HG03159 (cell line): ENCODE data around the gene CFAP45.

Experiments used
- ATAC-seq: cut with Tn5 transposase; IDR thresholded peaks from one replicate; pipeline ENCODE4 v1.9.1; 2021; ENCODE audit warnings: mild to moderate bottlenecking, moderate library complexity; ENCODE audit not compliant: unreplicated experiment

CFAP45 gene, protein sequence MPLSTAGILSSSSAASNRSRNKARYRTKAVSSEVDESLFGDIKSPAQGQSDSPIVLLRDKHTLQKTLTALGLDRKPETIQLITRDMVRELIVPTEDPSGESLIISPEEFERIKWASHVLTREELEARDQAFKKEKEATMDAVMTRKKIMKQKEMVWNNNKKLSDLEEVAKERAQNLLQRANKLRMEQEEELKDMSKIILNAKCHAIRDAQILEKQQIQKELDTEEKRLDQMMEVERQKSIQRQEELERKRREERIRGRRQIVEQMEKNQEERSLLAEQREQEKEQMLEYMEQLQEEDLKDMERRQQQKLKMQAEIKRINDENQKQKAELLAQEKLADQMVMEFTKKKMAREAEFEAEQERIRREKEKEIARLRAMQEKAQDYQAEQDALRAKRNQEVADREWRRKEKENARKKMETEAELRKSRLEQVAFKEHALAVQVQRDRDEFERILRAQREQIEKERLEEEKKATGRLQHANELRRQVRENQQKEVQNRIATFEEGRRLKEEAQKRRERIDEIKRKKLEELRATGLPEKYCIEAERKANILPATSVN

DNA sequence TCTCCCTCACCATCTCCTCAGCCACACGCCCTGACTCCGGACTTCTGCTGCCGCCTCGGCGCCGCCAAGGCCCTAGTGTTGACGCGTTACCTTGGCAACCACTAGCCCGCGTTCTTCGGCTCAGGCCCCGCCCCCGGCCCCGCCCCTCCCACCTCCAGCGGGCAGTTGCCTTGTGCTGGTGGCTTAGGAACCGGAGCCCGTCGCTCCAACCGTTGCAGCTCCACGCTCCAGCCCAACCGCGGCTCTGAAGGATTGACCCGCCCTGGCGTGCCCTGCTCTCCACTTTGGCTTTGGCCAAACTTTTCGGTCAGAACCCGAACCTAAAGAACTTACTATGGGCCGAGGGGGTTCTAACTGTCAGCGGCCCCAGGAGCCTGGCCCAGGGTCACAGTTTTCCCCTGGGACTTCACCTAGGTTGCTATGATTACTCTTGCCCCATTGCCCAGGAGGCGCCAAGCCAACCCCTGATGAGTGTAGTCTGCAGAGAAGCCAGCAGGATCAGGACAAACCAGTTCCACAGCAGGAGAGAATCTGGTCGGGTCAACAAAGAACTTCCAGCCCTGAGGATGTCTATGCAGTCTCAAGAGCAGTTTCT is at the start of gene CFAP45:
TSS of gene CFAP45 (minus strand) at position 80 of the 595 bp plus-strand sequence. CDS start at position 13, 67 bp downstream.
- ATAC-seq, result no peak

DNA sequence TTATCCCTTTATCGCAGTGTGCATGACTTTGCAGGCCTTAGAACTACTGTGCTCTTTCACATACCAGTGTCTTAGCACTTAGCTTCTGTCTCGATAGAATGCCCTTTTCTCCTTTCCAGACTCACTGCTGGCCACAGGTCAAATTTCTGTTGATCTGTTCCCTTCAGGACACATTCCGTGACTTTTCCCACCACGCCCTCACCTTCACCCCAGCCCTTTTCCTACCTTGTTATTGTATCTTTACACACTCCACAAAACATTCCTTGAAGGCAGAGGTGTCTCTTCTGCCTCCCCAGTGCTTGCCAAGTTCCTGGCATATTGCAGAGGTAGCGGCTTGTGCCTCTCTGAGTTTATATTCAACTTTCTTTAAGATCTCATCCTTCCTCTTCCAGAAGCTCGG is 49.2 kb upstream of the CFAP45 start:
- ATAC-seq, result no peak

DNA sequence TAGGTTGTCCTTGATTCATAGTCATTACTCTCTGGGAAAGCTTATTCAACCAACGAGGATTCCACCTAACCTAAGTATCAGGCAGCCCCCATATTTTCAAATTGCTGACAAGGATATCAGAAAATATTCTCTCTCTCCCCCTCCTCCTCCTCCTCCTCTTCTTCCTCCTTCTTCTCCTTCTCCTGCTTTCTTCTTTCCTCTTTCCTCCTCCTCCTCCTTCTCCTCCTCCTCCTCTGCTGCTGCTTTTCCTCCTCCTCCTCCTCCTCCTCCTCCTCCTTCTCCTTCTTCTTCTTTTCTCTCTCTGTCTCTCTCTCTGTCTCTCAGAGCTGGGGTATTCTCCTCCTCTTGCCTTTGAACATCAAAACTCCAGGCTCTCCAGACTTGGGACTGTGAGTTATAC is 48.0 kb upstream of the CFAP45 start:
- no peak for ATAC-seq

DNA sequence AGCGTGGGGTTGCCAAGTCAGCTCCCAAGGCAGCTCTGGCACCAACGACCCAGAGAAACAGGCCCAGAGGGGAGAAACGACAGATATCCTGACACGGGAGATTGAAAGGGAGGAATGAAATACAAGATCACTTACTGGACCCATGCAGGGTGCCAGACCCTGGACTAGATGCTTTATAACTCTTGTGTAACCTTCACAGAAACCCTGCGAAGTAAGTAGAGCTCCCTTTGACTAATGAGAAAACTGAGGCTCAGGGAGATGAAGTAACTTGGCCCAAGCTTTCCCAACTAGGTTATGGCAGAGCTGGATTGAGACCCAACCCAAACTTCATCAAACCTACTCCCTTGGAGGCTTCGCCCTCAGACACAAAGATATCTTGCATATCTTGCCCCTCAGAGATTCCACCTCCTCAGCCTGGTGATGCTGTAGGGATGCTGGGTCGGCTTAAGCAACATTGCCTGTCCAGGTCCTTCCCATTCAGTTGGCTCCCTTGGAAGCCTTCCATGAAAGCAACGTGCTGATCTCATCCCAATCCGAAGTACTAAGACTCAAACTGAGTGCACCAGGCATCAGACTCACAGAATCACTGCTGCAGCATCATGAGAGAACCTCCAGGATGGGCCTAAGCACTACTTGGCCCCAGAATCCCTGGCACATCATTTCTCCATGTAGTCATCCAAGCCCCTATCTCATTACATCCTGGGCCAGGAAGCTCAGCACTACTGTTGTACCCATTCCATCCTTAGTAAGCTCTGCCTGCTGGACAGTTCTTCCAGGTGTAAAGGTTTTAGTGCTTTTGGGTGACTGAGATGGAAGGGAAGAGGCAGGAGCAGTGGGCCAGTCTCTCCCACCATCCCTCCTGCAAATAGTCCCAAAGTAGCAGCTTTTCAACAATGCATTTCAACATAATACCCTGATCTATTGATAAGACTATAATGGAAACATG is 46.5 kb upstream of the CFAP45 start:
- no peak for ATAC-seq

DNA sequence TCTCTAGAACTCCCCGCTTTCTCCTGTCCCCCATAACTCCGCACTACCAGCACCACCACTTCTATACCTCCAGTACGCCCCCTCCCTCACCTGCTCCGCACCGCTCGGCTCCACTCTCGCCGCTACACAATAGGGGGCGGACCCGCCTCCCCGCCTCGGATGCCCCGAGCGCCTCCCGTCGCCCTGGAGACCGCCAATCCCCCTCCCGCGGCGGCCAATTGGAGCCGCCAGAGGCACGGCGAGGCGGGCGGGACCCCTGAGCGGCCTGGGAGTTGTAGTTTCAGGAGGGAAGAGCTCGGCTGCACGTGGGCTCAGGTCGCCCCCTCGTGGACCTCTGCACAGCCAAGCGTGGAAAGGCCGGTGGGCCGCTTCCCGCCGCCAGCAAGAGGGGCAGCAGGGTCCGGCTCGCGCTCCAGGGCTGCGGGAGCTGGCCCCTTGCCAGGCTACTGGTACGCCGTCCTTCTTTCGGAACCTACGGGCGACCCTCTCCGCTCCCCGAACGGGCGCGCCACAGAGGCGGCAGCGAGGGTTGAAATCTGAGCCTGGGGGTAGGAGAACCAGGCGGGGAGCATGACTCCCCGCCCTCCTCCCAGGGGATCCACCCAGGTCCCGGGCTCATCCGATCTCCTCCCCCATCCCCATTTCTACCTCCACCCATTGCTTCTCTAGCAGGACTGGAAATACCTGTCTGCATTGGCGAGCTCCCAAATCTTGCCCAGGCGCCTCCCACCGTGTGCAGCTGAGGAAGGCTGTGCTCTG is 45.7 kb upstream of the CFAP45 start, which contains the start of gene IGSF9:
TSS of gene IGSF9 (minus strand) at position 131 of the 759 bp plus-strand sequence. CDS start 2,159 bp downstream, outside the sequence.
- no peak for ATAC-seq

DNA sequence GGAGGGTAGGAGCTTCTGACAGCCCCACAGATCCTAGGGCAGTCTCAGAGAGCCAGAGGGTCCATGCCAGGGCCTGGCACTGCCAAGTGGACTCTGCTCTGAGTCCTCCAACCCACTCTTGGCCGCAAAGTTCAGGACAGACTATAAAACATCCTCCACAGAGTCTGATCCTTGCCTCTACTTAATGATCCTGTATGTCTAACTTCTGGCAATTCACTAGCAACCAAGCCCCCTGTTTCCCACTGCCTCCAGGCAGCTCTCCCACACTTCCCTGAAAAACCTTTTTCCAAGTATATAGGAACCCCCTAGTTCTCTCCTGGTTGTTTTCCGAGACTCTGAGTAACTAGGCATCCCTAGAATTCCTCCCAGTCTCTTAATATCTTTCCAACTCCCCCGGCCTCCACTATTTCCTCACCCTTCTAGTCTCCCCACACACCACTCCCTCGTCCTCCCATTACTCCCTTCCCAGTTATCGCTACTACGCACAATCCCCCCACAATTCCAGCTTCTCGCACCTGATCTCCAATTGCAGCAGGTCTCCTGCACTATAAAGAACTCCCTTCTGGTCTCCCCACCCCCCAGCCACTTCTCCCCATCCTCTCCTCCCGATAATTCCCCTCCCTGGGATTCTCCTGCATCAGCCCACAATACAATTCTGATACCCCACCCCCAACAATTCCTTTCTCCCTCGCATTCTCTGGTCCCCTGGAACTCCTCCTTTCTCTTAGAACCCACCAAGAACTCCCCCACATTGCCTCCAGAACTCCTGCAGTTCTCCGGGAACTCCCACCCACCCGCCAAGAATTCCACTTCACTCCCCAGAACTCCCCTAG is 44.9 kb upstream of the CFAP45 start:
- no peak for ATAC-seq

DNA sequence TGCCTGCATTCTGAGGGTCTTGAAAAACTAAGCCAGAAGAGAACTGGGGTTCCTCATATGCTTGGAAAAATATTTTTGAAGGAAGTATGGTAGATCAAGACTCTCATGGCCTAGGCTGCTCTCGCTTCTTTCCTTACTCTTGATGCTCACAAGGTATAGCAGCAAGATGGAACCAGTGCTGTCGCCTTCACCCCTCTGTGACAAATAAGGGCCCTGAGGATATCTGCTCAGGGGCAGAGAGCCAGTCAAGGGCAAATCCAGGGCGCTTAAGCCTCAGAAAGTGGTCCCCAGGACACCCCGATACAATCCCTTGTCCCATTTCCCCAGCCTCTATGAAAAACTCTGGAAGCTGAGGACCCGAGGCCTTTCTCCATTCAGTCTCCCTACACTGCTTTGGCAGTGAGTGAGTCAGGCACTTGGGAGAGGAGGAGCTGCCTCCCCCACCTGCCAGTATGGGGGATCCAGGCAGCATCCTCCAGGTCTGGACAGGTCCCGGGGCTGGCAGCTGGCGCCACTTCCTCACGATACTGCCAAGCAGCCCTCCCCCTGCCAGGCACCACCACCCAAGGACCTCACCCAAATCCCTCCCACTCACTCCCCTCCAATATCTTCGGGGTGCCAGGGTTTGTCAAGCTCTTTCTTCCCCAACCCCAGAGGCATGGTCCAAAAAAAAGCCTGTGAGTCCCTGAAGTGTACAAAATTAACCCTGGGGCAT is 44.1 kb upstream of the CFAP45 start:
- ATAC-seq, result no peak

DNA sequence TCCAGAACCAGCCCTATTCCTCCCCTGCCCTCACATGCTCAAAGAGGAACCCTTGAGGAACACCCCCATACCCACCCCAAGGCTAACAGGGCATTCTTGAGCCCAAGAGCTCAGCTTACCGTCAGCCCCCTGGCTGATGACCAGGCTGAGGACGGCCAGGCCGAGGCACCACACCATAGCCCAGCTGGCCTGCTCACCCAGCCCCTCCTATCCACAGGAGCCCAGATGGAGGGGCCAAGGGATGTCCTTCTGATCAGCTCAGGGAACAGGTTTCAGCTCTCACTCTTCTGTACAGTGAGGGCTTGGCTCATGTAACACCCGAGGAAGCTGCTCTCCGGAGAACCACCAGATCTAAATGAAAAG is 43.3 kb upstream of the CFAP45 start:
- no peak for ATAC-seq

DNA sequence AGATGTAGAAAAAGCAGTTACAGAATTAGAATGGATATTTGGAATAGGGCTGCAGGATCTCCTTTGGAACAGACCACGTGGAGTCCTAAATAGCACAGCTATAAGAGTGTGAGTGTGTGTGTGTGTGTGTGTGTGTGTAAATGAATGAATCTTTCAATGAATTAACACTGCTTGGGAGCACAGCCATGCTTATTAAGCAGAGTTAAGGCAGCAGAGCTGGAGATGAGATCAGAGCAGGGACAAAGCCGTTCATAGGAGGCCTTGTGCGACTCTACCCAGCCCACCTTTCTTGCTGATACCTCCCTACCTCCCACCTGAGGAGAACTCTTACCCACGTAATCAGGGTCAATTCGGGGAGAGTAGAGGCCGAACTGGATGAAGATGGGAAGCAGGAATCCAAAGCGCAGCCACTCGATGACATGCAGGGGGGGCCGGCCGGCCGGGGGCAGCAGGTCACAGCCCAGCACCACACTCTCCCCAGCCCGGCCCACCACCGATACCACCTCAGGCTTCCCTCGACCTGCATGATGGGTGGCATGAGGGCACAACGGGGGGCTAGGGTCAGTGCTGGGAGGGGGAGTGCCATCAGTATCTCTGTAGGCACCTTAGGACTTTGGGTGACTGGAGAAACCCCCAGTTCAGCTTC is 42.8 kb upstream of the CFAP45 start:
- ATAC-seq, result no peak

DNA sequence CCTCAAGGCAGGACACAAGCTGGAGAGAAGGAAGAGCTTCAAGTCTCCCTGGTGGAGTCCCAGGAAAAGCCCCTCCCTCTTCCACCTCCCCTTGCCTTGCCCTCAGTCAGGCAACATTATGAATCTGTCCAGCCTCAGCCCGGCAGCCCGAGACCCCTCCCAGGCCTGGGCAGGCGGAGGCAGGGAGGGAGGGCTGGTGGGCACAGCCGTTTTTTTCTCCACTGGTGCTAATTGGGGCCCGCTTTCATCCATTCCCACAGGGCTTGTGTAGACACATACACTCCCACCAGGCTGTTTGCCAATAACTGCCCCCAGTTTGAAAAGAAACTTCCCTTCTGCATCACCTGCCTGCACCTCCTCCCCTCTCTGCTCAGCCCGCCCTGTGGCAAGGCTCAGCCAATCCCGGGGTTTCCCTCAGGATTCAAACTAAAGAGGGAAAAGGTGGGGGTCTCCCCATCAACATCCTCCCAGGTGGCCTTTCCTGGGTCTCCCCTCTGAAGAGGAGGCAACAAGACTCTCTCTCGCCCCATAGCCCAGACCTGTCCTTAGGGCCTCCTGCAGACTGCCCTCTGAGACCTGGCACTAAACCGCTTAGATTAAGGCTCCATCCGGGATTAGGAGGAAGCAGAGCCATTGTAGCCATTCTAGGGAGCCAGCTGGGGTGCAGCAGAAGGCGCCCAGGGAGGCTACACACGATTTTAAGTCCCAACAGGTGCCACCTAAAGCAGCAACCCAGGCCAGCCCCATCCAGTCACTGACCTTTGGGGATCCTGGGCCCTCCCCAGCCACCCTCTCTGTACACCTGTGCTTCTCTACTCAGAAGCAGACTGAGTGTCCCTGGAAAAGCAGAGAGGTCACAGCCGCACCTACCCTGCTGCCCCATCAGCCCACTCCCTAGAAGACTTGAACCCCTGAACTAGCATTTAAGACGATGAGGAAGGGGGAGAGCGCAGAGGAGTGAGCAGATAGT is 41.9 kb upstream of the CFAP45 start:
- no peak for ATAC-seq

DNA sequence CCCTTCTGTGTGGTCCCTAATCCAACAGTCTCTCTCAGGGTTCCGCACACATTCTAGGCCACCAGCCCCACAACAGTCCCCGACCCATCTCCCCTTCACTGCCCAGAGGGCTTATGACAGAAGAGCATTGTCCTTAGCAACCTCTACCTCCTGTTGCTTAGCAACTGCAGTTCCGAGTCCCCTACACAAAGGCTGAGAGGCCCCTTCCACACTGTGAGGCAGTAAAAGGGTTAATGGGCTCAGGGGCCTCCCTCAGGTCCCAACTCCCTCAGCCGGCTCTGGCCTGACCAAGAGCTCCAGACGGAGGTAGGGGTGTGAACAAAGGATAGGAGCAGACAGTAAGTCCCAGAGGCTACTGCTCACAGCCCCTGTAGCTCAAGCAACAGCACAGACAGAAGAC is 41.2 kb upstream of the CFAP45 start:
- no peak for ATAC-seq

DNA sequence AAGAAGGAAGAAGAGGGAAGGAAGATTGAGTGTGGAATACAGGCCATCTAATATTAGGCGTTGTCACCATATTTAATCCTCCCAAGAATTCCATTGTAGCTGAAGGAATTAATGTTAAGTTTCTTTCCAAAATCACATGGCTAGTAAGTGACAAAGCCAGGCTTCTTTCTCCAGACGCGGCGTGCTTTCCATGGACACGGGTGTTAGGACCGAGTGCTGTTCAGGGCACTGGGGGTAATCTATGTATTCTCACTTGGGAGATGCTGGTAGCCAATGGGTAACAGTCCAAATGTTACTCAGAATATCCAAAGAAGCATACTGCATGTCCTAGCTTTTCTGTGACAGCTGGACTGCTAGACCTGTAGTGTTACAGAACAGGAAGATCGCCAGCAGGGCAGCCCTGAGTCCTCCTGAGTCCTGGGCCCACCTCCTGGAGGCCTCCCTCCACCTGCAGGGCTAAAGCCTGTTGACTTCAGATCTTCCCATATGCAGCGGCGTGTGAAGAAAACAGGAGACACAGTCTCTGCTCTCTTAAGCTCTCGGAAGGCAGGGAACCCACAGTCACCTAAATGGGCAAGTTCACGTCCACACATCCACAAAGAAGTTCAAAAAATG is 40.1 kb upstream of the CFAP45 start:
- ATAC-seq, result no peak

DNA sequence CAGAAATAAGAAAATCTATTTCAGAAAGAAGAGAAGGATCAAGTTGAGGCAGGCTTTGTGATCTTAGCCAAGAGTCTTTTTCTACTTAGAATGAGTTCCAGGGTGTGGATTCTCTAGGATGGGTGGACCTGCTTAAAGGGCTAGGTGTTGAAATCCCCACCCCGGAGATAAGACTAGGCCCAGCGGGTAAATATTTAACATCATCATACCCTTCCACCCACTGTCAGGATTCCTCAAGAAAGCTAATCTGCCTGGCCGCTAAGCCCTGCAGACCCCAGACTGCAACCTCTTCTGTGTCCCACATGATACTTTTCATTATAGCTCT is 39.7 kb upstream of the CFAP45 start:
- ATAC-seq, result no peak

DNA sequence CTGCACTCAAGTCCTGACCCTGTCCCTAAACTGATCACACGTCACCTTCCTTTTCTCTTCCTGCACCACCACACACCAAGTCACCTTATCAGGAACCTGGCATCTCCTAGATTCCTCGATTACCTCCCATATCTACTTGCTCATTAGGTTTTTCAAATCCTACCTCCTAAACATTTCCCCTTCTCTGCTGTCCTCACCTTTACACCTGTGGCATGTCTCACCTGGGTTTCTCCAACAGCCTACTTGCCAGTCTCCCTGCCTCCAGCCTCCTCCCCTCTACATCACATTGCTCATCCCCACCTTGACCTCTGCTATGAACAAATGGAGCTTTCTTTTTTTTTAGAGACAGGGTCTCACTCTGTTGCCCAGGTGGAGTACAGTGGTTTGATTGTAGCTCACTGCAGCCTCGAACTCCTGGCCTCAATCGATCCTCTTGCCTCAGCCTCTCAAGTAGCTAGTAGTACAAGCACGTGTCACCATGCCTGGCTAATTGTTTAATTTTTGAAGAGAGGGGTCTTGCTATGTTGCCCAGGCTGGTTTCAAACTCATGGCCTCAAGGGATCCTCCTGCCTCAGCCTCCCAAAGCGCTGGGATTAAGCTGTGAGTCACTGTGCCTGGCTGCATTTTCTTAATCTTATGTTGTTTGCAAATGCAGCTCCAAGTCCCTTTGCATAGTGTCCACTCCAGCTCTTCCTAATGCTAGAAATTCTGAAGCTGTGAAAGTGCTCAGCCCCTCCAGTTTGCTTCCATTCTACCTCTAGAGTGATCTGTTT is 39.1 kb upstream of the CFAP45 start:
- ATAC-seq, result no peak

DNA sequence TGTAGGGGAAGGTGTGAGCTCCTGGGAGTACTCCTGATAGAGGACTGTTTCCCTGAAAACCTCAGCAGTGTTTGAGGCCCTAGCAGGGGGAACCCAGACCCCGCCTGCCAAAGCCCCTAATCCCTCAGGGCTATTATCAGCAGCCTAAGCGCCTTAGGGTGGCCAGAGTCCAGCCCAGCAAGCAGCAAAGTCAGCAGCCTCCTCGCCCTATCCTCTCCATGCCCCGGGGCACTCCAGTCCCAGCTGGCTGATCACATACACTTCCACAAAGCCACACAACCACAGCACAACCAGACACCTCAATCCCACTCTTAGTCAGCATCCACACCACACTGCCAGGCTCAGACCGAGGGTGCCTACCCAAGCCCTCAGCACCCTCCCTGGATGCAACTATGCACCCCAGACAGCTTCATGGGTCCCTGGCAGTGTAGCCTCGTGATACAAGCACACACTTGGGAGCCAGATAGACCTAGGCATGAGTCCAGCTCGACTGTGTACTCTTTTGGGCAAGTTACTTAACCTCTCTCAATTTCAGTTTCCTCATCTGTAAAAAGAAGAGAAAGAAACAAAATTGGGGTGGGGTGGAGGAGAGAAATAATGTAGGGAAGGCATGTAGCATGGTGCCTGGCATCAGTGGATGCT is 38.4 kb upstream of the CFAP45 start:
- ATAC-seq, result no peak
